Heart right ventricle (tissue), 16 donors: ENCODE data around the gene RIMOC1. TPM values are rescaled to one million over a fixed set of nuclear protein-coding genes. Genes with fewer than 3 reads are reported as not detected.
"Not testable (repeated sequence)": the region's sequence is repeated elsewhere in the genome, so short reads cannot be mapped to it uniquely, and the experiment has no call there.

Experiments used
- ATAC-seq, 8 donors: fragments of 200-7000 bp; cut with Tn5 transposase; one replicate each; pipeline ENCODE4 v1.9.1; 2020; ENCODE audit warnings: mild to moderate bottlenecking in 8 of 8, moderate library complexity in 8 of 8, moderate number of reproducible peaks in 1 of 8
- DNase-seq, 2 donors: peaks; one replicate each; pipeline ENCODE4 v3.0.0-alpha.2; 2020
- H3K27ac ChIP-seq, 10 donors: fragments of 200-600 bp; sonication (generic) in 2 of 10; one replicate each; pipeline versions ENCODE4 v1.5.0 to v1.8.0; 2020 to 2022; ENCODE audit warnings: mild to moderate bottlenecking in 3 of 10
- H3K27me3 ChIP-seq, 7 donors: fragments of 200-600 bp; one replicate each; pipeline ENCODE4 v1.8.0; 2021 to 2022; ENCODE audit warnings: mild to moderate bottlenecking in 2 of 7
- H3K36me3 ChIP-seq, 9 donors: fragments of 200-600 bp; sonication (generic) in 1 of 9; one replicate each; pipeline versions ENCODE4 v1.5.0 to v1.8.0; 2020 to 2022; ENCODE audit warnings: mild to moderate bottlenecking in 2 of 9
- H3K4me1 ChIP-seq, 9 donors: fragments of 200-600 bp; sonication (generic) in 1 of 9; one replicate each; pipeline versions ENCODE4 v1.5.0 to v1.8.0; 2020 to 2022; ENCODE audit warnings: mild to moderate bottlenecking in 4 of 9
- H3K4me3 ChIP-seq, 10 donors: fragments of 200-600 bp; sonication (generic) in 2 of 10; one replicate each; pipeline versions ENCODE4 v1.5.0 to v1.8.0; 2020 to 2022; ENCODE audit warnings: mild to moderate bottlenecking in 7 of 10, moderate library complexity in 2 of 10
- H3K9me3 ChIP-seq, 11 donors: fragments of 200-600 bp in 10 of 11; sonication (generic) in 2 of 11; one replicate each; pipeline versions ENCODE4 v1.5.0 to v1.8.0; 2013 to 2022; ENCODE audit warnings: mild to moderate bottlenecking in 2 of 11, control low read depth in 1 of 11, moderate library complexity in 1 of 11
- WGBS, 2 donors: extraction: QIAGEN DNeasy Blood & Tissue Kit; methylation state at CpG; one replicate each; pipeline ENCODE4 v1.1.7; 2013; ENCODE audit warnings: inconsistent platforms in 1 of 2; 5-methylcytosine and 5-hydroxymethylcytosine counted together
- intact Hi-C, 10 donors: fragments of 100-400 bp; cut with DNase I; formaldehyde crosslinking; loops; one replicate each; pipeline versions ENCODE4 v1.11.1 to v1.14.2; 2022
- polyA plus RNA-seq, 2 donors: library from polyadenylated mRNA; stranded (reverse); fragments of 200-250 nt; gene quantifications; one replicate each; pipeline ENCODE4 v1.2.3, GENCODE V29; 2013
- total RNA-seq, 10 donors: library from RNA; stranded (reverse); fragmentation: NEBNext Ultra II Directional in 3 of 10; extraction: Animal tissue kit (Norgen Biotek cat#: 25700) in 3 of 10; gene quantifications; one replicate each; pipeline versions ENCODE4 v1.2.1 to v1.2.4, GENCODE V29; 2021 to 2023
- TF ChIP-seq, protein P1 (sequence below), 9 donors: fragments of 200-600 bp; sonication (generic) in 2 of 9; IDR thresholded peaks; one replicate each; pipeline versions ENCODE4 v1.5.0 to v1.8.0; 2021 to 2022; ENCODE audit warnings: antibody characterized with exemption in 9 of 9, mild to moderate bottlenecking in 5 of 9, moderate library complexity in 1 of 9
- donor health status: Arrhythmogenic right ventricular cardiomyopathy.
- donor health status: ischemic (EF 13 %, LVEDD 7.1; RV severe dilation, severe dysfunction).
- donor health status: healthy with polysubstance abuse.
- donor health status: DM: no; HTN: yes; CAD: no.
- donor health status: DM: no; HTN: no; CAD: no.
- donor health status: ischemic (EF 25% LVEDD 6.9; RV normal size, moderate dysfunction).
- donor health status: ischemic (EF 25% LVEDD 5.7; RV mildly dilated, moderate dysfunction).
- donor health status: healthy.
- donor health status: DM: yes; HTN: yes; CAD: no.
- donor health status: Ischemic cardiomyopathy.
- donor health status: ischemic (EF 35%, LVEDD 5.7; RV mildly dilated, moderate dysfunction).
- donor health status: nonischemic (EF 11% LVEDD 7.7; RV severe dilation, severe dysfunction).
- donor health status: DM: yes; HTN: yes; CAD: no.
- donor health status: PGD.
- donor health status: ischemic (EF 29% LVEDD 5.4; RV normal size, mild dysfunction).
- donor health status: nonischemic (EF 23%, LVEDD 6.1; RV moderate dilation, normal function).

RIMOC1 gene
- total and polyA plus RNA-seq, 12 donors: 5.1 to 27.6 (median 17.0) TPM

DNA sequence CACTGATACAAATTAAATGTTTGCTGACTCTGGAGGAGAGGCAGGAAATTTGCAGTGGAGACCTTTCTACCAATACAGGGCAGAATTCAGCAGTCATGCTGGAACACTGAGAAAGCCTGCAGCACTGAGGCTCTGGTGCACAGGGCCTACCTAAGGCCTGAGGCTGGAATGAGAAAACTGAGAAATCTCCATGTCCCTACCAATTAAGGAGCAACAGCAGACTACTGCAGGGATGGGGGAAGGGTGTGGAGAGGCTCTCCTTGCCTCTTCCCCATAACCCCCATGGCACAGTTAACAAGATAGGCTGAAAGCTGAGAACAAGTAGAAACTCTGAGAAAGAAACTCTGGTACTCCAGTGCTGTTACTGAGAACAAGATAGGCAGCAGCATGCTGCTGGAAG lies 31.4 kb downstream of the RIMOC1 start:
- Histone ChIP-seq H3K9me3 (no peaks in the 10 kb centered on the region), H3K27ac (no peak overlapping the region), H3K36me3 (peaks cover 0 to 83% (median 15%) of the 10 kb centered on the region in 9 donors), H3K4me3 (no peak overlapping the region), H3K4me1 (no peaks in the 10 kb centered on the region), H3K27me3 (no peaks in the 10 kb centered on the region)
- intact Hi-C loops: no loop called here
- no peak for DNase-seq
- ATAC-seq: no peak
- TF ChIP-seq, protein P1, sequence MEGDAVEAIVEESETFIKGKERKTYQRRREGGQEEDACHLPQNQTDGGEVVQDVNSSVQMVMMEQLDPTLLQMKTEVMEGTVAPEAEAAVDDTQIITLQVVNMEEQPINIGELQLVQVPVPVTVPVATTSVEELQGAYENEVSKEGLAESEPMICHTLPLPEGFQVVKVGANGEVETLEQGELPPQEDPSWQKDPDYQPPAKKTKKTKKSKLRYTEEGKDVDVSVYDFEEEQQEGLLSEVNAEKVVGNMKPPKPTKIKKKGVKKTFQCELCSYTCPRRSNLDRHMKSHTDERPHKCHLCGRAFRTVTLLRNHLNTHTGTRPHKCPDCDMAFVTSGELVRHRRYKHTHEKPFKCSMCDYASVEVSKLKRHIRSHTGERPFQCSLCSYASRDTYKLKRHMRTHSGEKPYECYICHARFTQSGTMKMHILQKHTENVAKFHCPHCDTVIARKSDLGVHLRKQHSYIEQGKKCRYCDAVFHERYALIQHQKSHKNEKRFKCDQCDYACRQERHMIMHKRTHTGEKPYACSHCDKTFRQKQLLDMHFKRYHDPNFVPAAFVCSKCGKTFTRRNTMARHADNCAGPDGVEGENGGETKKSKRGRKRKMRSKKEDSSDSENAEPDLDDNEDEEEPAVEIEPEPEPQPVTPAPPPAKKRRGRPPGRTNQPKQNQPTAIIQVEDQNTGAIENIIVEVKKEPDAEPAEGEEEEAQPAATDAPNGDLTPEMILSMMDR (IDR thresholded peaks at IDR 0.05): no peak

DNA sequence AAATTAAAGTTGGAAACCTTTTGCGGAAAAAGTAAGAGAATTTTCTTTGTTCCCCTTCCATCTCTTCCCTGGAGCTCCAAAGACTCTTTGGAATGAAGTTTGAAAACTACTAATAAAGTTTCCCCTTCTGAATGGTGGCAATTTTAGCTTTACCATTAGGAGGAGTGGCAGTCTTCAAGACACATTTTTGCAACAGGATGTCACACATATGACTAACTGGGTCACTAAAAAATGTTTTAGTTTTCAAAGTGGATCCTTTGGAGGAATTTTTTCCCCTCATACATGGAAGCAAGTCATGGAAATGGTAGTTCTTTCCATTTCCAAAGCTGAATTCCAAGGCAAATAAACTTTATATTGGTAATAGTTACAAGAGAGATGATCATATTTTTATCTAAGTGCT lies 36.5 kb downstream of the RIMOC1 start:
- intact Hi-C loops: no loop called here
- ATAC-seq: no peak
- Histone ChIP-seq H3K9me3 (no peaks in the 10 kb centered on the region), H3K27me3 (no peaks in the 10 kb centered on the region), H3K4me3 (no peak overlapping the region), H3K4me1 (no peaks in the 10 kb centered on the region), H3K27ac (no peak overlapping the region), H3K36me3 (peaks cover 0 to 58% (median 0%) of the 10 kb centered on the region in 9 donors)
- no peak for DNase-seq
- 95 to 100% methylated on average over 1 of the region's 1 CpG for WGBS, 2 donors
- TF ChIP-seq, protein P1 (IDR thresholded peaks at IDR 0.05): no peak

DNA sequence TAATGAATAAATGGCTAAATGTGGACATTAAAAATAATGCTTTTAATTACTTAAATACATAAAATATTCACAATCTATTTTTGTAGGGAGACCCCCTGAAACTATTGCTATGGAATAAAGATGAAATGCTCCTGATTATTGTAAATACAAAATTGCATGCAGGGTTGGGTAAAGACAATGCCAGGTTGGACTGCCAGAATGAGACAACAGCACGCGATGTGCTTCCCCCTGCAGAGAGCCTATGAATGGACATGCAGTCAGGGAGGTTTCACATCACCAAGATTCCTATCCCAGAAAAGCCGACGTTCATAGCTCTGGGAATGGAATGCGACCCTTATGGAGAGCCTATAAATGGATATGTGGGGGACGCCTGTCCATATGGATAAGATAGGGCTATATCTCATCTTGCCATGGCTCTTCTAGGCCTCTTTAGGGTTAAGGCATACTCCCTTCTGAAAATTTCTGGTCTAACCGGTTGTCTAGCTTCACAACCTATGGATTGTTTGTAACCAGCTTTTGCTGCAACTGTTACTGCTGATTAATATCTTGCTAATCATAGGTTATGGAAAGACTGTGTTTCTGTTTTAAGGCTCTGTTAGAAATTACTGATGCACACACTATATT lies 41.3 kb downstream of the RIMOC1 start:
- ATAC-seq, DNase-seq, intact Hi-C loops, H3K27ac ChIP-seq, H3K4me3 ChIP-seq, H3K27me3 ChIP-seq, H3K4me1 ChIP-seq: not testable (repeated sequence)
- WGBS, 2 donors: 62 to 72% methylated on average over 7 of the region's 7 CpGs
- H3K9me3 ChIP-seq: peaks cover 0 to 21% (median 0%) of the 10 kb centered on the region in 11 donors
- H3K36me3 ChIP-seq: peaks cover 0 to 20% (median 0%) of the 10 kb centered on the region in 9 donors

DNA sequence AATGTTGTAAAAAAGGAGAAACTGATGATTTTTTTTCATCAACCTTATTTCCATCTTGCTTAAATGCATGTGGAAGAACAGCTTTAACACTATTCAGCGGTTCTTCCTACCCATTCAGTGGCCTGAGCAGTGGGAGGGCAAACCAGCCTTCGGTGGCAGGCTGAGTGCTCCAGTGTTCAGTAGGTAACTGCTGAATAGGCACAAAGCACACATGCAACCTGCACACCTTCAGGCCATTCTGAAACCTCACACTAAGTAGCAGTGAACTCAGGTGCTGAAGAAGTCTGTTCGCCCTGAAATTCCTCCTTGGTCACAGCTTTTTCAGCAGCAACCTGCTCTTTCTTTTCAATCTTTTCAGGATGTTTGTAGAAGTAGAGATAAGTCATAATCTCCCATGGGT lies 47.1 kb downstream of the RIMOC1 start:
- H3K36me3 ChIP-seq: no peaks in the 10 kb centered on the region
- ATAC-seq (no peak), DNase-seq (no peak)
- H3K27me3 ChIP-seq: no peaks in the 10 kb centered on the region
- no peak overlapping the region for H3K27ac ChIP-seq
- no peak overlapping the region for H3K4me3 ChIP-seq
- peaks cover 0 to 27% (median 0%) of the 10 kb centered on the region in 11 donors for H3K9me3 ChIP-seq
- no peaks in the 10 kb centered on the region for H3K4me1 ChIP-seq
- TF ChIP-seq, protein P1 (IDR thresholded peaks at IDR 0.05): no peak
- WGBS, 2 donors: 76 to 77% methylated on average over 3 of the region's 3 CpGs
- intact Hi-C loops: no loop called here

Other genes with a start within 250 kb of the RIMOC1 start
- 100 to 1,000 TPM in 9 of 10 donors, 10 to 100 TPM in 1; 93.2 to 340 (median 261) TPM for gene OXCT1, start 33.9 kb upstream of the RIMOC1 start, total RNA-seq
- 100 to 1,000 TPM in 1 of 2 donors, 10 to 100 TPM in 1; 22.2 to 102 TPM for gene OXCT1, start 33.9 kb upstream of the RIMOC1 start, polyA plus RNA-seq
- gene FBXO4, start 20.9 kb downstream of the RIMOC1 start, total RNA-seq: 1 to 10 TPM; 3.6 to 7.2 (median 5.3) TPM
- 10 to 100 TPM in 1 of 2 donors, 1 to 10 TPM in 1; 3.1 to 12.2 TPM for gene FBXO4, start 20.9 kb downstream of the RIMOC1 start, polyA plus RNA-seq